Umbilical cord (tissue), 2 donors: ENCODE measurements around the gene PLA2G12A. TPM values are rescaled to one million over a fixed set of nuclear protein-coding genes. Genes with fewer than 3 reads are reported as not detected.

Experiments used
- DNase-seq: peaks from one replicate; pipeline ENCODE4 v3.0.0-alpha.2; 2015; ENCODE audit warnings: low spot score
- total RNA-seq: library from RNA; depleted of rRNA; stranded (reverse); fragments of >200 nt; gene quantifications from one replicate; pipeline ENCODE4 v1.2.3, GENCODE V29; 2014; ENCODE audit warnings: low replicate concordance; ENCODE audit not compliant: insufficient read depth

PLA2G12A gene
- total RNA-seq, 1 donor from 2014 or later, result 19.5 TPM

GRCh38 chr4:109729117-109729717 lies 653 bp downstream of the PLA2G12A start:
- peak; percentile 14 for DNase-seq

GRCh38 chr4:109728385-109728784 lies 1.5 kb downstream of the PLA2G12A start:
- no peak for DNase-seq

GRCh38 chr4:109723110-109723509 lies 6.8 kb downstream of the PLA2G12A start:
- no peak for DNase-seq

GRCh38 chr4:109722357-109722756 lies 7.5 kb downstream of the PLA2G12A start:
- no peak for DNase-seq

GRCh38 chr4:109721033-109721432 lies 8.8 kb downstream of the PLA2G12A start:
- no peak for DNase-seq

- no peak for DNase-seq
Observed at GRCh38 chr4:109719604-109720003, 10.3 kb downstream of the PLA2G12A start.

- DNase-seq, result no peak
Observed at GRCh38 chr4:109718759-109719158, 11.1 kb downstream of the PLA2G12A start.

GRCh38 chr4:109713500-109713899 lies 16.4 kb downstream of the PLA2G12A start:
- no peak for DNase-seq

- DNase-seq, result no peak
Observed at GRCh38 chr4:109708990-109709389, 20.9 kb downstream of the PLA2G12A start.

- DNase-seq, result no peak
Observed at GRCh38 chr4:109708435-109708834, 21.4 kb downstream of the PLA2G12A start.

GRCh38 chr4:109703664-109704361 lies 26.1 kb downstream of the PLA2G12A start:
- peak; percentile 52 for DNase-seq

- peak; percentile 89 for DNase-seq
Observed at GRCh38 chr4:109702950-109703663, 26.8 kb downstream of the PLA2G12A start, which contains the start of gene CASP6. TSS of gene CASP6 (minus strand) at chr4:109703445. CDS start at chr4:109703395, 50 bp downstream.

GRCh38 chr4:109701566-109702410 lies 28.1 kb downstream of the PLA2G12A start:
- DNase-seq, result no peak

- no peak for DNase-seq
Observed at GRCh38 chr4:109699553-109700225, 30.2 kb downstream of the PLA2G12A start.

GRCh38 chr4:109698656-109699055 lies 31.2 kb downstream of the PLA2G12A start:
- no peak for DNase-seq

GRCh38 chr4:109691411-109691920 lies 38.4 kb downstream of the PLA2G12A start:
- no peak for DNase-seq

GRCh38 chr4:109690690-109691410 lies 39.0 kb downstream of the PLA2G12A start:
- no peak for DNase-seq

GRCh38 chr4:109684727-109685126 lies 45.1 kb downstream of the PLA2G12A start:
- no peak for DNase-seq

GRCh38 chr4:109683621-109684253 lies 46.1 kb downstream of the PLA2G12A start:
- DNase-seq, result no peak

- no peak for DNase-seq
Observed at GRCh38 chr4:109682875-109683274, 47.0 kb downstream of the PLA2G12A start.
